Hepatocyte (in vitro differentiated cells): ENCODE results near the gene VOPP1. TPM values are rescaled to one million over a fixed set of nuclear protein-coding genes. Genes with fewer than 3 reads are reported as not detected.

Source experiments
- DNase-seq: peaks from one replicate; pipeline ENCODE4 v3.0.0-alpha.2; 2016; ENCODE audit warnings: low spot score
- H2AFZ ChIP-seq: fragments of 200-600 bp; sonication (generic); 2 replicates; pipeline ENCODE4 v1.6.0; 2016; ENCODE audit warnings: antibody characterized with exemption, mild to moderate bottlenecking
- H3K27ac ChIP-seq: fragments of 200-600 bp; sonication (generic); 2 replicates; pipeline ENCODE4 v1.5.1; 2016; ENCODE audit warnings: mild to moderate bottlenecking
- H3K27me3 ChIP-seq: fragments of 200-600 bp; sonication (generic); 2 replicates; pipeline ENCODE4 v1.6.1; 2016
- H3K36me3 ChIP-seq: fragments of 200-600 bp; sonication (generic); replicated peaks from 2 replicates; pipeline ENCODE4 v1.5.1; 2016; ENCODE audit warnings: low read depth; ENCODE audit not compliant: insufficient read depth
- H3K4me1 ChIP-seq: fragments of 200-600 bp; sonication (generic); 2 replicates; pipeline ENCODE4 v1.5.1; 2016; ENCODE audit warnings: mild to moderate bottlenecking, moderate library complexity; ENCODE audit not compliant: insufficient read depth
- H3K4me2 ChIP-seq: fragments of 200-600 bp; sonication (generic); 2 replicates; pipeline ENCODE4 v1.6.0; 2016
- H3K4me3 ChIP-seq: fragments of 200-600 bp; sonication (generic); 2 replicates; pipeline ENCODE4 v1.5.1; 2016; ENCODE audit warnings: mild to moderate bottlenecking
- H3K79me2 ChIP-seq: fragments of 200-600 bp; sonication (generic); 2 replicates; pipeline ENCODE4 v1.6.0; 2017; ENCODE audit warnings: mild to moderate bottlenecking
- H3K9me2 ChIP-seq: fragments of 200-600 bp; sonication (generic); replicated peaks from 2 replicates; pipeline ENCODE4 v1.6.0; 2017; ENCODE audit warnings: mild to moderate bottlenecking; ENCODE audit not compliant: insufficient read depth
- H3K9me3 ChIP-seq: fragments of 200-600 bp; sonication (generic); 2 replicates; pipeline ENCODE4 v1.5.1; 2016; ENCODE audit warnings: low read depth, mild to moderate bottlenecking
- H4K20me1 ChIP-seq: fragments of 200-600 bp; sonication (generic); 2 replicates; pipeline ENCODE4 v1.6.0; 2016; ENCODE audit warnings: mild to moderate bottlenecking; ENCODE audit not compliant: insufficient read depth, poor library complexity, severe bottlenecking
- EZH2 ChIP-seq: fragments of 200-600 bp; sonication (generic); IDR thresholded peaks from 2 replicates; pipeline ENCODE4 v1.6.1; 2016; ENCODE audit warnings: antibody characterized with exemption, mild to moderate bottlenecking, borderline replicate concordance
- EZH2phosphoT487 ChIP-seq: fragments of 200-600 bp; sonication (generic); IDR thresholded peaks from one replicate; pipeline ENCODE4 v1.6.1; 2018; ENCODE audit warnings: antibody characterized with exemption, mild to moderate bottlenecking, low read depth, moderate library complexity; ENCODE audit not compliant: unreplicated experiment, severe bottlenecking
- WGBS: methylation state at CpG from one replicate; pipeline ENCODE4 v1.1.6; 2016; ENCODE audit warnings: low lambda C conversion rate; ENCODE audit errors: missing lambda C conversion rate; 5-methylcytosine and 5-hydroxymethylcytosine counted together
- polyA plus RNA-seq: library from polyadenylated mRNA; unstranded; fragments of >200 nt; fragmentation: Nextera tagmentation; extraction: Ambion mirVana; gene quantifications from 2 replicates; pipeline ENCODE4 v1.2.1, GENCODE V29; 2016
- total RNA-seq: library from RNA; depleted of rRNA; stranded (reverse); fragments of >200 nt; gene quantifications from 2 replicates; pipeline ENCODE4 v1.2.3, GENCODE V29; 2014
- TF ChIP-seq, protein P1 (sequence below): fragments of 200-600 bp; sonication (generic); IDR thresholded peaks from 2 replicates; pipeline ENCODE4 v1.5.1; 2016; ENCODE audit warnings: antibody characterized with exemption, mild to moderate bottlenecking; ENCODE audit not compliant: poor library complexity

VOPP1 gene
- total and polyA plus RNA-seq, 2 experiments from 2014 or later, result 6.5 to 25.3 TPM

DNA sequence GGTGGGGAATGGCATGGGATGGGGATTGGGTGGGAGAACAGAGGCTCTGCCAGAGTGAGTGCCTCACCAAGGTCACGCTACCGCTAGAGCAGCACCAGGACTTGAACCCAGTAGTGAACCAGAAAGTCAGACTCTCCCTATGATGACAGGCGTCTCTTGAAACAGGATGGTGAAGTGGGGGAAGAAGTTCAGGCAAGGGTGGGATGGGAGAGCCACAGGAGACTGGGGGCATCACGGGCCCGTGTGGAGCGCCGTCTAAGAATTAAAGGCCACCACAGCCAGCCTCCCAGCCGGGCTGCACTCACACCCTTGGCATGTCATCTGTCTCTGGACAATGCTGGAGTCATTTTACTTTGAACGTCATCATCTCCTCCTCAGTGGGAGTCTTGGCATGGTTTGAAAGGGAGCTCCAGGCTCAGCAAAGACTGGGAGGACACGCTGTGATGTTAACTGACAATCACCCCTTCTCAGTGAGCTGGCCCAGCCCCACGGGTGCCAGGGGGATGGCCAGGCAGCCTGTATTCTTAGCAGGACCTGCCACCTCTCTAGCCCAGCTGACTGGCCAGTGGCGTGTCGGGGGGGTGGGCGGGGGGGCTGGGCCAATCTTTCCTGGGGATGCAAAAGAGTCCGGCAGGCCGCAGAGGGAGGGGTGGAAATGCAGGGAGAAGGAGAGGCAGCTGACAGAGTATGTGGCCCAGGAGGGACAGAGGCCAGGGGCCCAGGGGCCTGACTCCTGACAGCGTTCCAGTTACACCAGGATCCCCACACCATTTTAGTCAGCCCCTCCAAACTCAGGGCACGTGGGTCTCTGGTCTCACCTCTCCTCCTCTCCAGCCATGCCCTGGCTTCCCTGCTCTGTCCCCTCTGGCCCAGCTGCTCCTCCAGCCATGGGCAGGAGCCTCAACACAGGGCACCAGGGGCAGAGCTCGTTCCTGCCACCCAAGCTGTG is 96.2 kb downstream of the VOPP1 start:
- TF ChIP-seq, protein P1, sequence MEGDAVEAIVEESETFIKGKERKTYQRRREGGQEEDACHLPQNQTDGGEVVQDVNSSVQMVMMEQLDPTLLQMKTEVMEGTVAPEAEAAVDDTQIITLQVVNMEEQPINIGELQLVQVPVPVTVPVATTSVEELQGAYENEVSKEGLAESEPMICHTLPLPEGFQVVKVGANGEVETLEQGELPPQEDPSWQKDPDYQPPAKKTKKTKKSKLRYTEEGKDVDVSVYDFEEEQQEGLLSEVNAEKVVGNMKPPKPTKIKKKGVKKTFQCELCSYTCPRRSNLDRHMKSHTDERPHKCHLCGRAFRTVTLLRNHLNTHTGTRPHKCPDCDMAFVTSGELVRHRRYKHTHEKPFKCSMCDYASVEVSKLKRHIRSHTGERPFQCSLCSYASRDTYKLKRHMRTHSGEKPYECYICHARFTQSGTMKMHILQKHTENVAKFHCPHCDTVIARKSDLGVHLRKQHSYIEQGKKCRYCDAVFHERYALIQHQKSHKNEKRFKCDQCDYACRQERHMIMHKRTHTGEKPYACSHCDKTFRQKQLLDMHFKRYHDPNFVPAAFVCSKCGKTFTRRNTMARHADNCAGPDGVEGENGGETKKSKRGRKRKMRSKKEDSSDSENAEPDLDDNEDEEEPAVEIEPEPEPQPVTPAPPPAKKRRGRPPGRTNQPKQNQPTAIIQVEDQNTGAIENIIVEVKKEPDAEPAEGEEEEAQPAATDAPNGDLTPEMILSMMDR, result no peak
- no peak for TF ChIP-seq EZH2
- no peak for TF ChIP-seq EZH2phosphoT487
- H3K79me2 ChIP-seq, result no peaks in the 10 kb centered on the region
- H3K27me3 ChIP-seq, result no peaks in the 10 kb centered on the region
- no peaks in the 10 kb centered on the region for H4K20me1 ChIP-seq
- DNase-seq, result no peak
- H3K4me3 ChIP-seq, result no peak overlapping the region
- H3K9me3 ChIP-seq, result no peaks in the 10 kb centered on the region
- H3K4me1 ChIP-seq, result no peaks in the 10 kb centered on the region
- H3K4me2 ChIP-seq, result no peak overlapping the region
- H3K9me2 ChIP-seq, result no peaks in the 10 kb centered on the region
- WGBS, result 96% methylated on average over 16 of the region's 19 CpGs
- H2AFZ ChIP-seq, result no peak overlapping the region
- no peaks in the 10 kb centered on the region for H3K36me3 ChIP-seq
- H3K27ac ChIP-seq, result no peak overlapping the region

DNA sequence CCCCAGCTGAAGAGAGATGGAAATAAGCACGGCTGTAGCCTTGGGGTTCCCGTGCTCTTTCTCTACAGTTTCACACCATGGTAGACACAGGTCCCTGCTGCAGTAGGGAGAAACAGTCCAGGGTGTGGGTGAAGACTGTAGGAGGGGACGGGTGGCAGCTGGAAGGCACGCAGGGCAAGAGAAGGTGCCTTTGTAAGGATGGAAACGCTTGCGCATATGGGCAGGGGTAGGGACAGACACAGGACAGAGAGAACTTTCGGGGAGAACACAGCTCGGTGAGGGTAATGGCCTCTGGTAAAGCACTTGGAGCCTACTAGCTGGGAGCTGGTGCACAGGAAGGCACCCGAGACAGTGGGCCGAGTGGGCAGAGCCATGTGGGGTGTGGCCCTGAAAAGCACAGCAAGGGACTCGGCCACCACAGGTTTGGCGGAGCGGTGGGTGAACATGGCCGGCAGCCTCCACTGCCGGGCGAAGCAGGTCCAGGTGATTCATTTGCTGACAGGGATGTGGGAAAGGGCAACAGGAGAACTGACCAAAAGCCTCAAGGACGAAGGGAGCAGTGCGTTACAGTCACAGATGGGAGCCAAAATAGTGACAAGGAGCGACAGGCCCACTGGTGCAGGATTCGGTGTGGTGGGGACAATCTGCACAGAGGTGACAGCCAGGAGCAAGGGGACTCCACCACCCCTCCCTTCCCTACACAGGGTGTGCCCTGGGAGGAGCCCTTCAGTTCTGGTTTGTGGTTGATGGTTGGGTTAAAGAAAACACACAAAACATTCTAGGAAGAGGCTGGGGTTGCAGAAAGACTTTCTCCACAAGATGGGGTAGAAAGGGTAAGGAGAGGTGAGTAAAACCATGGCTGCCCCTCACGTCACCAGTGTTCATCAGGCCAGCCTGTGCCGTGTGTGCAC is 97.1 kb downstream of the VOPP1 start:
- H4K20me1 ChIP-seq, result no peaks in the 10 kb centered on the region
- H3K9me3 ChIP-seq, result no peaks in the 10 kb centered on the region
- no peak for DNase-seq
- H3K4me3 ChIP-seq, result no peak overlapping the region
- no peaks in the 10 kb centered on the region for H3K79me2 ChIP-seq
- H2AFZ ChIP-seq, result no peak overlapping the region
- no peaks in the 10 kb centered on the region for H3K27me3 ChIP-seq
- no peak overlapping the region for H3K27ac ChIP-seq
- H3K4me2 ChIP-seq, result no peak overlapping the region
- H3K9me2 ChIP-seq, result no peaks in the 10 kb centered on the region
- no peak for TF ChIP-seq EZH2
- H3K36me3 ChIP-seq, result no peaks in the 10 kb centered on the region
- 90% methylated on average over 20 of the region's 22 CpGs for WGBS
- H3K4me1 ChIP-seq, result no peaks in the 10 kb centered on the region

DNA sequence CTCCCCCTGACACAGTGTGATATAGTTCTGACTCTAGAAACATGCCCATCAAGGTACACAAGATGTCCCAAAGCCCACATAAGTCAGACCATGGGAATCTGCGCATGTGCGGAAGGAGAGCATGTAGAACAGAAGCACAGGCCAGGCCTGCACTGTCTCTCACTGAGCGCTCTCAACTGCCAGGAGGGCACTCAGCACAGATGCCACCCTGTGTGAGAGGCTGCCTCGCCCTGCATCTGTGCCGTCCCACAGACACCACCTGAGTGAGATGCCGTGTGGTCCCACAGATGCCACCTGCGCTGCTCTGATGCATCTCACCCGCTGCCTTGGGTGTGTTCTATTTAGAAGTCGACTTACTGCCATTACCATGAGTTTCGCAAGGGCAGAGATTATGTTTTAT is 98.4 kb downstream of the VOPP1 start:
- 99% methylated on average over 10 of the region's 10 CpGs for WGBS

More for the DNA sequence above, 98.4 kb downstream of the VOPP1 start:
- Histone ChIP-seq H3K27ac (no peak overlapping the region), H3K36me3 (no peaks in the 10 kb centered on the region), H3K9me2 (no peaks in the 10 kb centered on the region), H3K4me2 (no peak overlapping the region), H2AFZ (no peak overlapping the region), H3K4me1 (no peaks in the 10 kb centered on the region), H3K9me3 (no peaks in the 10 kb centered on the region), H3K4me3 (no peak overlapping the region), H3K27me3 (no peaks in the 10 kb centered on the region), H4K20me1 (no peaks in the 10 kb centered on the region), H3K79me2 (no peaks in the 10 kb centered on the region)
- no peak for DNase-seq
- no peak for TF ChIP-seq EZH2phosphoT487
- no peak for TF ChIP-seq EZH2
- TF ChIP-seq, protein P1, result no peak
